Stimulated activated memory B cell treated with anti-CD40 and anti-IgM and Interleukin-4, amounts not matched to agents 10 μg/mL and 1 μg/mL and 100 μg/mL, for 72 hours (primary cell): ENCODE measurements around the gene AFF4.
"Not testable (repeated sequence)": the region's sequence is repeated elsewhere in the genome, so short reads cannot be mapped to it uniquely, and the experiment has no call there.

Experiments used
- ATAC-seq: fragments of 150-1000 bp; cut with Tn5 transposase; 2 replicates; pipeline ENCODE4 v1.10.0; 2021
- H3K27ac Mint-ChIP-seq: one replicate; pipeline ENCODE4 v1.8.0; 2022; ENCODE audit warnings: mild to moderate bottlenecking, mixed read lengths
- H3K27me3 Mint-ChIP-seq: one replicate; pipeline ENCODE4 v1.8.0; 2022; ENCODE audit warnings: mixed read lengths
- H3K36me3 Mint-ChIP-seq: one replicate; pipeline ENCODE4 v1.8.0; 2022; ENCODE audit warnings: mixed read lengths
- H3K4me1 Mint-ChIP-seq: one replicate; pipeline ENCODE4 v1.8.0; 2022; ENCODE audit warnings: mixed read lengths
- H3K4me3 Mint-ChIP-seq: one replicate; pipeline ENCODE4 v1.8.0; 2022; ENCODE audit warnings: mild to moderate bottlenecking, moderate library complexity, mixed read lengths
- H3K9me3 Mint-ChIP-seq: one replicate; pipeline ENCODE4 v1.8.0; 2022; ENCODE audit warnings: mixed read lengths

AFF4 gene, protein sequence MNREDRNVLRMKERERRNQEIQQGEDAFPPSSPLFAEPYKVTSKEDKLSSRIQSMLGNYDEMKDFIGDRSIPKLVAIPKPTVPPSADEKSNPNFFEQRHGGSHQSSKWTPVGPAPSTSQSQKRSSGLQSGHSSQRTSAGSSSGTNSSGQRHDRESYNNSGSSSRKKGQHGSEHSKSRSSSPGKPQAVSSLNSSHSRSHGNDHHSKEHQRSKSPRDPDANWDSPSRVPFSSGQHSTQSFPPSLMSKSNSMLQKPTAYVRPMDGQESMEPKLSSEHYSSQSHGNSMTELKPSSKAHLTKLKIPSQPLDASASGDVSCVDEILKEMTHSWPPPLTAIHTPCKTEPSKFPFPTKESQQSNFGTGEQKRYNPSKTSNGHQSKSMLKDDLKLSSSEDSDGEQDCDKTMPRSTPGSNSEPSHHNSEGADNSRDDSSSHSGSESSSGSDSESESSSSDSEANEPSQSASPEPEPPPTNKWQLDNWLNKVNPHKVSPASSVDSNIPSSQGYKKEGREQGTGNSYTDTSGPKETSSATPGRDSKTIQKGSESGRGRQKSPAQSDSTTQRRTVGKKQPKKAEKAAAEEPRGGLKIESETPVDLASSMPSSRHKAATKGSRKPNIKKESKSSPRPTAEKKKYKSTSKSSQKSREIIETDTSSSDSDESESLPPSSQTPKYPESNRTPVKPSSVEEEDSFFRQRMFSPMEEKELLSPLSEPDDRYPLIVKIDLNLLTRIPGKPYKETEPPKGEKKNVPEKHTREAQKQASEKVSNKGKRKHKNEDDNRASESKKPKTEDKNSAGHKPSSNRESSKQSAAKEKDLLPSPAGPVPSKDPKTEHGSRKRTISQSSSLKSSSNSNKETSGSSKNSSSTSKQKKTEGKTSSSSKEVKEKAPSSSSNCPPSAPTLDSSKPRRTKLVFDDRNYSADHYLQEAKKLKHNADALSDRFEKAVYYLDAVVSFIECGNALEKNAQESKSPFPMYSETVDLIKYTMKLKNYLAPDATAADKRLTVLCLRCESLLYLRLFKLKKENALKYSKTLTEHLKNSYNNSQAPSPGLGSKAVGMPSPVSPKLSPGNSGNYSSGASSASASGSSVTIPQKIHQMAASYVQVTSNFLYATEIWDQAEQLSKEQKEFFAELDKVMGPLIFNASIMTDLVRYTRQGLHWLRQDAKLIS

DNA sequence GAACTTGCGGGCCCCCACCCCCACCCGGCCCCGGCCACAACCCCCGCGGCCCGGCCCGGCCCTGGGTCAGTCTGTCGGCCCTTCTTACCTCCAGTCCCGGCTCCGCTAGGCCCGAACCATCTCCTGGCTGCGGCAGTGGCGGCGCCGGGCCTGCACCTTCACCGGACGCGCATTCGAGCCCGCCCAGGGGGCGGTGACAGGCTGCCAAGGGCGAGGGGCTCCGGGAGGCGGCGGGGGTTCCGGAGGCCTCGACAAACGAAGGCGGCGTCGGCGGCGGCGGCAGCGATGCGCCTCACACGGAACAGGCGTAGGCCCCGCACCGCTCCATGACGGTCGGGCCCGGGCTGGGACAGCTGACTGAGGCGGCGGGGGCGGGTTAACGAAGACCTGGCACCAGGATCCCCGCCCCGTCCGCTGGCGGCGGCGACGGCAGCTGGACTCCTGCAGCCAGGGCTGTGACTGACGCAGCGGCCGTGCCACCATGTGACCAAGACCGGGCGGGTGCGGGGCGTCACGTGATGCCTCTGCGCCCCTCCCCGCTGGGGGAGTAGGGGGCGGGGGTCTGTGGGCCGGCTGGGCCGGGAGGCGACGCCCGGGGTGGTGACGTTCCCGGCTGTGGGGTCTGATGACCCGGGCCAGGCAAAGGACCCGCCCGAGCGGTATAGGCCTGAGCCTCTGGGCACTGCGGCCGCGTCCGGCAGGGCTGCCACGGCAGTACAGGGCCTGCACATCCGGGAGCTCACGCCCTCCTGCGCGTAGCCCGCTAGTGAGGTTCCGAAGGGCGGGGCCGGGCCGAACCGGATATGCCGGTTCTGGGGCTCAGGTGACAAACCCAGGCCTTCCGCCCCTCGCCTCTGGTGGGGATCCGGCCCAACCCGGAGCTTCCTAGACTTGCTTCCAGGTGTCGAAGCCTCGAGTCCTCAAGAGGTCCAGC is at the start of gene AFF4:
TSS of gene AFF4 (minus strand) at position 464 of the 934 bp plus-strand sequence. CDS start 26,445 bp downstream, outside the sequence.
- H3K4me1 Mint-ChIP-seq: peaks cover 29% of the 10 kb centered on the region
- no peaks in the 10 kb centered on the region for H3K9me3 Mint-ChIP-seq
- peak within 1 kb of the TSS; percentile 89 for H3K4me3 Mint-ChIP-seq
- peak within 1 kb of the TSS; percentile 96 for H3K27ac Mint-ChIP-seq
- ATAC-seq: peak; percentile 97
- peaks cover 4% of the 10 kb centered on the region for H3K36me3 Mint-ChIP-seq
- no peaks in the 10 kb centered on the region for H3K27me3 Mint-ChIP-seq

DNA sequence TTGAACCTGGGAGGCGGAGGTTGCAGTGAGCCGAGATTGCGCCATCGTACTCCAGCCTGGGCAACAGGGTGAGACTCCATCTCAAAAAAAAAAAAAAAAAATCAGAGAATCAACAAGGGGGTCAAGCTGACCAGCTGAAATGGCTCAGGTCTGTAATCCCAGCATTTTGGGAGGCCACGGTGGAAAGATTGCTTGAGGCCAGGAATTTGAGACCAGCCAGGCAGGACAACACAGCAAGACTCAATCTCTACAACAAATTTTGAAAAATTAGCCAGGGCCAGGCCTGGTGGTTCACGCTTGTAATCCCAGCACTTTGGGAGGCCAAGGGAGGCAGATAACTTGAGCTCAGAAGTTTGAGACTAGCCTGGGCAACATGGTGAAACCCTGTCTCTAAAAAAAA is 45.0 kb upstream of the AFF4 start:
- not testable (repeated sequence) for ATAC-seq, H3K4me1 Mint-ChIP-seq, H3K9me3 Mint-ChIP-seq, H3K27me3 Mint-ChIP-seq, H3K27ac Mint-ChIP-seq, H3K4me3 Mint-ChIP-seq
- H3K36me3 Mint-ChIP-seq: peaks cover 24% of the 10 kb centered on the region

DNA sequence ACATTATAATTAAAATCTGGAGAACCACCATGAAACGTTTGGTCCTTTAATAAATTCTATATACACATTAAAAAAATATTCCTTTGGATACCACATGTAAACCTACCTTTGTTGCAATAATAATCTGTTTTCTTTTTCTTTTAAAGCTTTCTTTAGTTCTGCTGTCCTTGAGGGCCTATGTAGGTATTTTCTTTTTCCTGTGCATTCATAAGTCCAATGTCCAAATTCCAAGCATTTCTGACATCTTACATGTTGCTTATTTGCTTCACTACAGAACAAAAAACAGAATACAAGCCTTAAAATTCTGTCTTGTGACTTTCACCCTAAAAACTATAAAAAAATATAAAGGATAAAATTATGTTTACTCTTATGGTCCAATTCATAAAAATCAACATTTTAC is 43.2 kb upstream of the AFF4 start:
- Mint-ChIP-seq H3K27me3 (no peaks in the 10 kb centered on the region), H3K4me1 (no peaks in the 10 kb centered on the region), H3K4me3 (no peak overlapping the region), H3K27ac (no peak overlapping the region), H3K36me3 (peaks cover 22% of the 10 kb centered on the region), H3K9me3 (no peaks in the 10 kb centered on the region)
- ATAC-seq: no peak

DNA sequence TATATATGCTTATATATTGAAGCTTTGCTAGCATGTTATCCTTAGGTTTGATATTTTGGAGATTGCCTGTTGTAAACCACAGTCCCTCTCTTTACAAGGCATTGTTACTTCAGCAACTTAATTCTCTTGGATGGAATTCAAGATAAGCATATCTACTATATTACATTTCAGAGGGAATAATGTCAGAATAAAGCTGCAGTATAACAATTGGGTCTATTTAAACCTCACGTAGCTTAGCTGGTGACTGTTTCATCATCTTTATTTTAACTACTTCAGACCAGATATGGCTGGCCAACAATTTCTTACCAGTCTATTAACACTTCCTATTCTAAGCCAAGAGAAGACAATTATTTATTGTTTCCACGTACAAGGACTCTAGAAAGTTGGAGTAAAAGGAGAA is 35.8 kb upstream of the AFF4 start:
- no peak overlapping the region for H3K4me3 Mint-ChIP-seq
- no peak overlapping the region for H3K27ac Mint-ChIP-seq
- peaks cover 6% of the 10 kb centered on the region for H3K36me3 Mint-ChIP-seq
- ATAC-seq: no peak
- H3K9me3 Mint-ChIP-seq: no peaks in the 10 kb centered on the region
- no peaks in the 10 kb centered on the region for H3K4me1 Mint-ChIP-seq
- no peaks in the 10 kb centered on the region for H3K27me3 Mint-ChIP-seq

DNA sequence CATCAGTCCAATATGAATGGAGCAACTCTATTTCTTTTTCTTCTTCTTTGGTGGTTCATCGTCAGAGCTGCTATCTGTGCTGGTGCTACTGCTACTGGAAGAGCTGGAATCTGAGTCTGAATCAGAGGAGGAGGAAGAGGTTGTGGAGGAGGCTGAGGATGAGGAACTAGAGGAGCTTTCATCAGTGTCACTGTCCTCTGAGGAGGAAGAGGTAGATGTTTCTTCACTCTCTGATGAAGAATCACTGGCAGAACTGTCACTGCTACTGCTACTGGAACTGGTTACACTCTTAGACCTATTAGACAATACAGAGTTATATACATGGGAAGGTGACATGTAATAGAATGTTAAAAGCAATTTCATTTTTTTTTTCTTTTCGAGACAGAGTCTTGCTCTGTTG is 35.1 kb upstream of the AFF4 start:
- Mint-ChIP-seq H3K27ac (no peak overlapping the region), H3K4me1 (no peaks in the 10 kb centered on the region)

DNA sequence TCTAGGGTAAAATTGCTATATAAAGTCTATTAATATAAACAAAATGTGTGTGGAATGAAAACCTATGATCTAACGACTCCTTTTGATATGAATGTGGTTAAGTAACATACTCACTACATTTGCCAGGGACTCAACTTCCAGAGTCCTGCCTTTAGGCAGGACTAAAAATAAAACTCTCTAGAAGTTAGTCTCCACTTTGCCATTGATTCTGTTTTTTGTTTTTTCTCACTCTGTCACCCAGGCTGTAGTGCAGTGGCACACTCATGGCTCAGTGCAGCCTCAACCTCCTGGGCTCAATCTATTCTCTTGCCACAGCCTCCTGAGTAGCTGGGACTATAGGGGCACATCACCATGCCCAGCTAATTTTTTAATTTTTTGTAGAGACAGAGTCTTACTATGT is 32.9 kb upstream of the AFF4 start:
- H3K27me3 Mint-ChIP-seq: no peaks in the 10 kb centered on the region
- ATAC-seq: no peak
- H3K27ac Mint-ChIP-seq: peak overlapping the region; percentile 45
- H3K9me3 Mint-ChIP-seq: no peaks in the 10 kb centered on the region
- H3K4me1 Mint-ChIP-seq: no peaks in the 10 kb centered on the region
- peaks cover 6% of the 10 kb centered on the region for H3K36me3 Mint-ChIP-seq
- H3K4me3 Mint-ChIP-seq: no peak overlapping the region

More for the DNA sequence above, 35.1 kb upstream of the AFF4 start:
- no peak overlapping the region for H3K4me3 Mint-ChIP-seq
- no peaks in the 10 kb centered on the region for H3K27me3 Mint-ChIP-seq
- peaks cover 6% of the 10 kb centered on the region for H3K36me3 Mint-ChIP-seq
- no peak for ATAC-seq
- H3K9me3 Mint-ChIP-seq: no peaks in the 10 kb centered on the region

DNA sequence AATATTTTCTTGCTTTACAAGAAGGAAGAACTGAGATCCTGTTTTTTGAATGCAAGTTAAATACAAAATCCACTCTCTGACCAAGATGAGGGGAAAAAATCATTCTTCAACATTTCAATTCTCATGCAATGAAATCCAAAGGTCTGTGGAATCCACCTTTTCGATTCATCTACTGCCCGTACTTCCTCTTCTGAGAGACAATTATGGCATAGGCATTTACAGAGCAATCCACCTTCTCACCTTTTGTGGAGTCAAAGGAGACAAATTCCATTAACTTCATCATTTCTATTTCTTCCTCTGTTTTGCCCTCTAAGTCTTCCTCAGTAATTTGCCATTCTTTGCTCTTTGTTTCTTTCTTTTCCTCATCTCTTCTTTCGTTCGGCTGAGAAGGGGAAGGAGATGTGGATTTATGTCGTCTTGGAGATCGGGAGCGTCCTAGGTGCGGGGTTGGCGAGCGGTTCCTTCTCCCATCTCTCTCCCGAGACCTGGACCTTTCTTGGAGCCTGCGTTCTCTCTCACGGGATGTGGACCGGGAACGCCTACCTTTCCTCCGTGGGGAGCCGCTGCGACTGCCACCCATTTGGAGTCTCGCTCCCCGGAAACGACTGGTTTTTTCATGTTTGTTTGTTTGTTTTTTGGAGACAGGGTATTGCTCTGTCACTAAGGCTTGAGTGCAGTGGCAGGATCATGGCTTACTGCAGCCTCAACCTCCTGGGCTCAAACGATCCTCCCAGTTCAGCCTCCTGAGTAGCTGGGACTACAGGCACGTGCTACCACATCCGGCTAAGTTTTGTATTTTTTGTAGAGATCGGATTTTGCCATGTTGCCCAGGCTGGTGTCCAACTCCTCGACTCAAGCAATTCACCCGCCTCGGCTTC is 24.3 kb upstream of the AFF4 start:
- H3K36me3 Mint-ChIP-seq: no peaks in the 10 kb centered on the region
- no peaks in the 10 kb centered on the region for H3K27me3 Mint-ChIP-seq
- no peaks in the 10 kb centered on the region for H3K4me1 Mint-ChIP-seq
- no peak for ATAC-seq
- no peaks in the 10 kb centered on the region for H3K9me3 Mint-ChIP-seq
- H3K4me3 Mint-ChIP-seq: no peak overlapping the region
- H3K27ac Mint-ChIP-seq: no peak overlapping the region

DNA sequence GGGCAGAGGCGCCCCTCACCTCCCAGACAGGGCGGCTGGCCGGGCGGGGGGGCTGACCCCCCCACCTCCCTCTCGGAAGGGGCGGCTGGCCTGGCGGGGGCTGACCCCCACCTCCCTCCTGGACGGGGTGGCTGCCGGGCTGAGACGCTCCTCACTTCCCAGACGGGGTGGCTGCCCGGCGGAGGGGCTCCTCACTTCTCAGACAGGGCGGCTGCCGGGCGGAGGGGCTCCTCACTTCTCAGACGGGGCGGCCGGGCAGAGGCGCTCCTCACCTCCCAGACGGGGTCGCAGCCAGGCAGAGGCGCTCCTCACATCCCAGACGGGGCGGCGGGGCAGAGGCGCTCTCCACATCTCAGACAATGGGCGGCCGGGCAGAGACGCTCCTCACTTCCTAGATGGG is 19.5 kb upstream of the AFF4 start:
- H3K27ac Mint-ChIP-seq, H3K9me3 Mint-ChIP-seq, H3K4me3 Mint-ChIP-seq, H3K27me3 Mint-ChIP-seq, H3K36me3 Mint-ChIP-seq, ATAC-seq, H3K4me1 Mint-ChIP-seq: not testable (repeated sequence)

DNA sequence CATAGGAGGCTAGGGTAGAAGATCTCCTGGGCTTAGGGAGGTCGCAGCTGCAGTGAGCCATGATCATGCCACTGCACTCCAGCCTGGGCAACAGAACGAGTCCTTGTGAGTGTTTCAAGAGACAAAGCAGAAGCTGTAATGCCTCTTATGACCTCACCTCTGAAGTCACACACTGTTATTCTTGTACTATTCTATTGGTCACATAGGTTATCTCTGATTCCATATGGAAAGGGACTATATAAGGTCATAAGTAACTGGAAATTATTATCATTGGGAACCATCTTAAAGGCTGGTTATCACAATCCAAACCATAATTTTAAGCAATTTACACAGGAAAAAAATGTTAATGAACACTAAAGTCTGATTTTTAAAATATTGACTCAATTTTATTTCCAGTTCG is 17.9 kb upstream of the AFF4 start:
- Mint-ChIP-seq H3K4me3 (no peak overlapping the region), H3K9me3 (peaks cover 5% of the 10 kb centered on the region), H3K27ac (no peak overlapping the region), H3K4me1 (no peaks in the 10 kb centered on the region), H3K27me3 (no peaks in the 10 kb centered on the region), H3K36me3 (peaks cover 5% of the 10 kb centered on the region)
- ATAC-seq: no peak

DNA sequence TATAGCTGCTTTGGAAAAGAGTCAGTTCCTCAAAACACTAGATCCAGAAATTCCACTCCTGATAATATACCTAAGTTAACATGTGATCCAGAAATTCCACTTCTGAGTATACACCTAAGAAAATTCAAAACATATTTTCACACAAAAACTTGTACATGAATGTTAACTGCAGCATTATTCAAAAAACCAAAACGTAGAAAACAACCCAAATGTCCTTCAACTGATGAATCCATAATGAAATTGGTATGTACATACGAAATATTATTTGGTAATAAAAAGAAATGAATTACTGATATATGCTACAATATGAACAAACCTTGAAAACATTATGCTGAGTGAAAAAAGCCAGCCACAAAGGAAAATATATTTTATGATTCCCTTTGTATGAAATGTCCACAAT is 16.5 kb upstream of the AFF4 start:
- Mint-ChIP-seq H3K36me3 (peaks cover 5% of the 10 kb centered on the region), H3K9me3 (peaks cover 7% of the 10 kb centered on the region), H3K27me3 (no peaks in the 10 kb centered on the region), H3K4me1 (no peaks in the 10 kb centered on the region), H3K4me3 (no peak overlapping the region), H3K27ac (no peak overlapping the region)
- ATAC-seq: no peak

DNA sequence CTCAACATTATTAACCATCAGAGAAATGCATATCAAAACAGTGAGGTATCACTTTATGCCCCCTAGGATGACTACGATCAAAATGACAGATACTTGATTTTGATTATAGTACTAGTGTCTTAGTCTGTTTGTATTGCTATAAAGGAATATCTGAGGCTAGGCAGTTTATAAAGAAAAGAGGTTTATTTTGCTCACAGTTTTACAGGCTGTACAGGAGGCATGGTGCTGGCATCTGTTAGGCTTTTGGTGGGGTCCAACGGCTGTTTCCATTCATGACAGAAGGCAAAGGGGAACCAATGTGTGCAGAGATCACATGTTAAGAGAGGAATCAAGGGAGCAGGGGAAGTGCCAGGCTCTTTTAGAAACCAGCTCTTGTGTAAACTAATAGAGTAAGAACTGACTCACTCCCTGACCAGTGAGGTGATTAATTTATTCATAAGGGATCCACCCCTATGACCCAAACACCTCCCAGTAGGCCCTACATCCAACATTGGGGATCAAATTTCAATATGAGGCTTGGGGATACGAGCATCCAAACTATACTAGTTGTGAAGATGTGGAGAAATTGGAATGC is 16.0 kb upstream of the AFF4 start:
- Mint-ChIP-seq H3K27ac (no peak overlapping the region), H3K4me3 (no peak overlapping the region), H3K9me3 (peaks cover 7% of the 10 kb centered on the region), H3K27me3 (no peaks in the 10 kb centered on the region), H3K4me1 (no peaks in the 10 kb centered on the region), H3K36me3 (peaks cover 5% of the 10 kb centered on the region)
- no peak for ATAC-seq

DNA sequence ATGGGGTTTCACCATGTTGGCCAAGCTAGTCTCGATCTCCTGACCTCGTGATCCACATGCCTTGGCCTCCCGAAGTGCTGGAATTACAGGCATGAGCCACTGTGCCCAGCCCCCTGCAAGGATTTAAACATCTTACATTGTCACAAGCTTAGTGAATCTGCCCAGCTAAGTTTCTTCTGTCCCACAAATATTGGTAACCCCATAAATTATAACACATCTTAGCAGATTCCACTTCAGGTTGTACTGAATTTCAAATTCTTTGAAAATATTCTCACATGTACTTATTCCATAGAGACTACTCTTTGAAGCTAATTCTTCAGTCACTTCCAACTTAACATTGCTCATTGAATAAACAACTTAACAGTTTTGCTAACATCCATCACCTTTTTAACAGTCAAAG is 13.4 kb upstream of the AFF4 start:
- no peaks in the 10 kb centered on the region for H3K4me1 Mint-ChIP-seq
- ATAC-seq: no peak
- H3K4me3 Mint-ChIP-seq: no peak overlapping the region
- no peak overlapping the region for H3K27ac Mint-ChIP-seq
- H3K36me3 Mint-ChIP-seq: peaks cover 5% of the 10 kb centered on the region
- H3K27me3 Mint-ChIP-seq: no peaks in the 10 kb centered on the region
- H3K9me3 Mint-ChIP-seq: peaks cover 7% of the 10 kb centered on the region

DNA sequence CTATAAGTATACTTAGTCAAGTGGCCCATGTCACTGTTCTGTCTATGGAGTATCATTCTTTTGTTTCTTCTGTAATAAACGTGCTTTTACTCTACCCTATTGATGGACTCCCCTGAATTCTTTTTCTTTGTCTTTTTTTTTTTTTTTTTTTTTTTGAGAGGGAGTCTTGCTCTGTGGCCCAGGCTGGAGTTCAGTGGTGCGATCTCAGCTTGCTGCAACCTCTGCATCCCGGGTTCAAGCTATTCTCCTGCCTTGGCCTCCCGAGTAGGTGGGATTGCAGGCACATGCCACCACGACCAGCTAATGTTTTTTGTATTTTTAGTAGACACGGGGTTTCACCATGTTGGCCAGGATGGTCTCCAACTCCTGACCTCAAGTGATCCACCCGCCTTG is 9.0 kb upstream of the AFF4 start:
- not testable (repeated sequence) for H3K36me3 Mint-ChIP-seq, H3K27ac Mint-ChIP-seq, H3K9me3 Mint-ChIP-seq, ATAC-seq, H3K4me1 Mint-ChIP-seq, H3K27me3 Mint-ChIP-seq, H3K4me3 Mint-ChIP-seq
